Measurements from ENCODE around the gene LSM7.

The LSM7 gene

GRCh38 chr19:2328401-2329148 is at the start of gene LSM7, which contains the start of gene SPPL2B:
LSM7 (minus strand) TSS chr19:2328586; CDS start chr19:2328566, 20 bp downstream.
SPPL2B (plus strand) TSS chr19:2328684; CDS start chr19:2328710, 26 bp downstream.
- peak; percentile 92 for DNase-seq (ENCODE audit: low spot score)

DNA sequence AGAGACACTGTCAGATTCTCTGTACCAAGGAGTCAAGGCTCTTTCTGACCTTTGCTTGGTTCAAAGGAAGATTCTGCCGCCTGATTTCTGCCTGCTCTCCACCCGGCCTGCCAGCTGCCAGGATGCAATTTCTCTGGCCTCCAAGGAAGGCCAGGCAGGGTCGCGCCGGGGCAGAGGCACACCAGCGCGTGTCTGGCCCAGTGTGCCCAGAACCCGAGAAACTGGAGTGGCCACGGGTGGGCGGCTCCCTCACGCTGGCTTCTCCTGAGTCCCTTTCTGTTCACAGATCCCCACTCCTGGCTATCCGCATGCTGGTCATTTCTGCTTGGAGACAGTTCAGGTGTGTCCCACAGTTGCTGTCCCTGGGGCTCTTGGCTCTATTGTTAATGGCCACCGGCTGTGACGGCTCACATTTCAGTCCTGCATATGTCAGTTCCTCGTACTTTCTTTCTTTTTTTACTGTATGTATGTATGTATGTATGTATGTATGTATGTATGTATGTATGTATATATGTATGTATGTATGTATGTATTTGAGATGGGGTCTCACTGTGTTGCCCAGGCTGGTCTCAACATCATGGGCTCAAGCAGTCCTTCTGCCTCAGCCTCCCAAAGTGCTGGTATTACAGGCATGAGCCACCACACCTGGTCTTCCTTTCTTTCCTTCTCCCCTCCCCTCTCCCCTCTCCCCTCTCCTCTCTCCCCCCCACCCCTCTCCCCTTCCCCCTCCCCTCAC is 48.6 kb upstream of the LSM7 start:
- DNase-seq (ENCODE audit: low spot score) = no peak

GRCh38 chr19:2375353-2376121 is 47.2 kb upstream of the LSM7 start:
- DNase-seq (ENCODE audit: low spot score) = no peak

DNA sequence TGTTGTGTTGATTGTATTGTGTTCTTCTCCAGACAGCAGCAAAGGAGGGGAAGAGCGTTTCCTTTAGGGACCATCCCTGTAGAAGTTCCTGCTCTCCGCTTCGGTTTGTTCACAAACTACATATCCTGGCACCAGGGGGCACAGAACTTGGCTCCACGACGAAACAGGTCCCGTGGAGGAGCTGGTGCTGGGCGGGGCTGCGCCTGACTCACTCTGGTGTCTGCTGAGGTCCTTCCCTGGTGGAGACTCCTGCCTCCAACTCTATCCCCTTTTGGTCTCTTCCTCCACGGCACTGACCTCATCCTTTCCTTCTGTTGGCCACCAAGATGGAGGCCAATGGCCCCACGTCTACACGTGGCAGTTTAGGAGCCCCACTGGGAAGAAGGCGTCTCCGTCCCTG is 46.4 kb upstream of the LSM7 start:
- no peak for DNase-seq (ENCODE audit: low spot score)

DNA sequence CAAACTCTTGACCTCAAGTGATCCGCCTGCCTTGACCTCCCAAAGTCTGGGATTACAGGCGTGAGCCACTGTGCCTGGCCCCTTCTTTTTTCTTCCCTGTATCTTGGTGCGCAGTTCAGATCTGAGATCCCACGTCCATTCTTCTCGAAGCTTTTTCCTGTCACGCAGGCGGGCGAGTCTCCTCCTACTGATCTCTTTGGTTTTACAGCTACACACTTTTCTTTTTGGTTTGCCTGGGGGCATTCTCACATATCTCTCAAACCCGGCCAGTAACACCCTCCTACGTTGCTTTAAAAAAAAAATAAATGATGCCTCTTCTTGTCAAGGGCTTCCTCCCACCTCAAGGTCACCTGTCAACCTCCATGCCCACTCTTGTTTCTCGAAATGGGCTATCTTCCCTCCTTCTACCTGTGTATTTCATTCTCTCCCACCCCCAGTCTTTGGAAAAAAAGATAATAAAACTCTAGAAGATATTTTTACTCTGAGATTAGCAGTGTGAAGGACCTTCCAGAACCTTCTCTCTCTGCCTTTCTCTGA is 43.8 kb upstream of the LSM7 start:
- no peak for DNase-seq (ENCODE audit: low spot score)

DNA sequence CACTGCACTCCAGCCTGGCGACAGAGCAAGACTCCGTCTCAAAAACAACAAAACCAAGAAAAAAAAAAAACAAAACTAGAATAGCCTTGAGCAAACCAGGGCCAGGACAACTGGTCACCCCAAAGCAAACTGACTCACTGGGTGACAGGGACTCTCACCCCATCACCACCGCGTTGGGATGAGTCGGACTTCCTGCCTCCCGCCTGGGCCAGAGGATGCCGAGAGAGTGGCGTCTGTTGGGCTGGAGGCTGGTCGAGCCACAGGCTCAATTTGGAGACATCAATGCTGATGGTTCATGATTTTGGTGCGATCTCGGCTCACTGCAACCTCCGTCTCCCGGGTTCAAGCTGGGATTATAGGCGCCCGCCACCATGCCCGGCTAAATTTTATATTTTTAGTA is 43.3 kb upstream of the LSM7 start:
- DNase-seq (ENCODE audit: low spot score) = no peak

- DNase-seq (ENCODE audit: low spot score) = no peak
Measured at GRCh38 chr19:2365201-2365970, 37.0 kb upstream of the LSM7 start.

DNA sequence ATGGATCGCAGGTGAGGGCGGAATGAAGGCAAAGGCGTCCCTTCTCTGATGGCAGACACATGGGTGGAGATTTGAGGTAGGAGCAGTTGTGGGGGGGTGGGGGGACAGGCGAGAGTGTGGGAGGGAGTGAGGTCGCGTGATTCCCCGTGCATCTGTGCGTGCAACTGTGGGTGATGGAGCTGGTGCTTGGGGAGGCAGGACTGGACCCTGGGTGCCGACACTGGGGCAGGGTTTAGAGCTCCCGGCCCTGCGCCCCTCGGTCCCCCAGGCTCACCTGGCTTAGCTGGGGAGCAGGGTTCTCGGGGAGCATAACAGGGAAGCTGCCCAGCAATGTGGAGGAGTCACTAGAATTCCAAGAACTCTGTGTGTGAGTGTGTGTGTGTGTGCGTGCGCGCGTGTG is 35.0 kb upstream of the LSM7 start:
- DNase-seq (ENCODE audit: low spot score) = no peak

GRCh38 chr19:2362970-2363300 is 34.5 kb upstream of the LSM7 start:
- DNase-seq (ENCODE audit: low spot score) = no peak

DNA sequence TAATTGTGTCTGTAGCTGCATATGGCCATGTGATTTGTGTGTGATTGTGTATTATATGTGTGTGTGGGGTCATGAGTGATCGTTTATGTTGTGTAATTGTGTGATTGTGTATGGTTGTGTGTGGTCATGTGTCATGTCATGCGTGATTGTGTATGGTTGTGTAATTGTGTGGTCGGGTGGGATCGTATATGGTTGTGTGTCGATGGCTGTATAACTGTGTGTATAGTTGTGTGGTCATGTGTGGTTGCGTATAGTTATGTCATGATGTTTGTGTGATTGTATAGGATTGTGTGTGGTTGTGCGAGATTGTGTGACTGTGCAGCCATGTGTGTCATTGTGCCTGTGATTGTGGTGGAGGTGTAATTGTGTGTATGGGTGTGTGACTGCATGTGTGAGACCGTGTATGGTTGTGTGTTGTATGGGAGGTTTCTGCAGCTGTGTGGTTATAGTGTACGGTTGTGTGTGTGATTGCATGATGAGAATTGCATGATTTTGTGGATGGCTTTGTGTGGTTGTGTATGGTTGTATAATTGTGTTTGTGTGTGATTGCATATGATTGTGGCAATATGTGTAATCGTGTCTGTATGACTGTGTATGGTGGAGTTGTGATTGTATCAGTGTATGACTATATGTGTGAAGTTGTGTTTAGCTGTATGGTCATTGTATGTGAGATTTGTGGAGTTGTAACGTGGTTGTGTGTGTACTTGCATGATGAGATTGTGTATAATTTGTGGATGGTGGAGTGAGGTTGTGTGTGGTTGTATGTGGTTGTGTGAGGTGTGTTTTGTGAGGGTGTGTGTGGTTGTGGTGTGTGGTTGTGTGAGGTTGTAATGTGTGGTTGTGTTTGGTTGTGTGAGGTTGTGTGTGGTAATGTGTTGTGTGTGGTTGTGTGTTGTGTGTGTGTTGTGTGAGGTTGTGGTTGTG is 33.9 kb upstream of the LSM7 start:
- no peak for DNase-seq (ENCODE audit: low spot score)

DNA sequence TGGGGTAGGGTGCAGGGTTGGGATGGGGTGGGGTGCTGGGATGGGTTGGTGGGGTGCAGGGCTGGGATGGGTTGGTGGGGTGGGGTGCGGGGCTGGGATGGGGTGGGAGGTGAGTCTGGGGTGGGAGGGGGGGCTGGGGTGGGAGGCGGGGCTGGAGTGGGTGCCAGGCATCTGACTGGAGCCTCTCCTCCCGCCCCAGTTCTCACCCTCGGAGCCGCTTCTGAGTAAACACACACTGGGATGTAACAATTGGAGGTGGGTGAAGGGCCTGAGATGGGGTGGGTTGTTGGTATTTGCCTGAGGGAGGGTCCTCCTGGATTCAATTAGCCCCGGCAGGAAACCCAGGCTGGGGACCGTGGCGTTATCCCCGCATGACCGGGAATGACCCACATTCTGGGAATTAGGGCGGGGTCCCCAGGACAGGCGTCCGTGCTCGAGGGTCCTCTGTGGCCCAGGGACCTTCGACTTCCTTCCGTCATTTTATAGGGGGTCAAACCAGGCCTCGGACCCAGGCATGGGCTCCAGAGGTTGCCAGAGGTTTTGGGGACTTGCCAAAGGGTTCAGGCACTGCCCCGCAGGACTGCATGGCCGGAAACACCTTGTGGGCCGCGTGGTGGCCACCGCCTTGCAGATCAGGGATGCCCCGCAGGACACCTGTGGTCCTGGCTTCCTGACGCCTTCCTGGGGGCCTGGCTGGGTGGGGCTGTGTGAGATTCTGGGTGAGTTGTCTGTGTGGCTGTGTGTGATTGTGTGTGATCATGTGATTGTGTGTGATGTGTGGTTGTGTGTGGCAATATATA is 33.1 kb upstream of the LSM7 start:
- DNase-seq (ENCODE audit: low spot score) = no peak

DNA sequence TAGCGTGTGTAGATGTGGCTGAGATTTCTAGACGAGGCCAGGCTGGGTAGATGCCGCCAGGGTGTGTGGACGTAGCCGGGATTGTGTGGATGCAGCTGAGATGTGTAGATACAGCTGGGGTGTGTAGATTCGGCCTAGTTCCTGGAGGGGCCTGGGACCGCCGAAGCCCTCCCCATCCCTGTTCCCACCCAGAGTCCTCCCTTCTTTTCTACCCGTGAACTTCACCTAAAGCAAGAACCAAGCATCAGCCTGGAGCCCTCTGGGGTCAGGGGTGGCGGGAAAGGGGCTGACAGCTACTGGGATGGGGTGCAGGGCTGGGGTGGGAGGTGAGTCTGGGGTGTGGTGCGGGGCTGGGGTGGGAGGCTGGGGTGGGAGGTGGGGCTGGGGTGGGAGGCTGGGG is 32.4 kb upstream of the LSM7 start:
- DNase-seq (ENCODE audit: low spot score) = no peak

DNA sequence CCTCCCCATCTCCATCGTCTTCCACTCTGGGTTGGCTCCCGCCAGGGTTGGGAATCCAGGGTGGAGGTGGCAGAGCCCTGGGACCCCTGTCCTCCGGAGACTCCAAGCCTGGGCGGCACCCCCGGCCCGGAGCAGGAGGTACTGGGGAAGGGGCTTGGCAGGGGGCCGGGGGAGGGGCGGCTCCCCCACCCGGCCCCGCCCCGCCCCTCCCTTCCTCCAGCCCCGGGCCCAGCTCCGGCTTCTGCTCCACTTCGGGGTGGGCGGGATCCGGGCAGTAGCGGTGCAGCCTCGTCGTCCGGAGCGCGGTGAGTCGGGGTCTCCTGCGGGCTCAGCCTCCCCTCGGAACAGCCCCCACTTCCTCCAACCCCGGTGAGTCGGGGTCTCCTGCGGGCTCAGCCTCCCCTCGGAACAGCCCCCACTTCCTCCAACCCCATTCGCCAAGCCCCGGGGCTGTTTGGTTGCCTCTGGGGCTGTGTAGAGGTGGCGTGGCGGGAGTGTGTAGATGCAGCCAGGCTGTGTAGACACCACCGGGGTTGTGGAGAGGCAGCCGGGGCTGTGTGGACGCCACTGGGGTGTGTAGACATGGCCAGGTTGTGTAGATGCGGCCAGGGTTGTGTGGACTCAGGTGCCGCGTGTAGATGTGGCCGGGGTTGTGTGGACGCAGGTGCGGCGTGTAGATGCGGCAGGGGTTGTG is 31.8 kb upstream of the LSM7 start, which contains the start of gene TMPRSS9:
TSS of gene TMPRSS9 (plus strand) at position 274 of the 694 bp plus-strand sequence. CDS start 29,521 bp downstream, outside the sequence.
- DNase-seq (ENCODE audit: low spot score) = no peak

DNA sequence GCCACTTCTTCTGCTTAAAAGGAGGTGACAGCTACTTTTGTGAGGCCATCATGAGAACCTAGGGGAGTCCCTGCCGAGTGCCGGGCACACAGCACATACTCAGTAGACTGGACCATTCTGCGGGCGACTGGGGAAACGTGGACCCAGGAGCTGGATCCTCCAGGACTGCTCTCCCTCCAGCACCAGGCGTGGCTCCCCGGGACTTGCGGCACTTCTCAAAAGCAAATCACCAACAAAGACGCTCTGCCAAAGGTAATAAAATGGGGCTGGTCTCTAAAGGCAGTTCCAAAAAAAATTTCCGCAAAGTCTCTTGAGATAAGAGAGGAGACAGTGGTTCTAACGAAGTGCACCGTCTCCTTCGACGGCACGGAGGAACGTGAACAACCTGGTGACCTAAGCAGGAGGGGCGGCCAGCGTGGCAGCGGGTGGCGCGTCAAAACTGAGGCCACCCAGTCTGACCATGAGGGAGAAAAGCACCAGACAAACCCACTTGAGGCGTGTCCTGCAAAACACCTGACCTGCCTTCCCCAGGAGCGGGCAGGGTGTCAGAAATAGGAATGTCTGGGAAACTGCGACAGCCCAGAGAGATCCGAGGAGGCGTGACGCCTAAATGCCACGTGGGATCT is 30.3 kb upstream of the LSM7 start:
- DNase-seq (ENCODE audit: low spot score) = no peak

DNA sequence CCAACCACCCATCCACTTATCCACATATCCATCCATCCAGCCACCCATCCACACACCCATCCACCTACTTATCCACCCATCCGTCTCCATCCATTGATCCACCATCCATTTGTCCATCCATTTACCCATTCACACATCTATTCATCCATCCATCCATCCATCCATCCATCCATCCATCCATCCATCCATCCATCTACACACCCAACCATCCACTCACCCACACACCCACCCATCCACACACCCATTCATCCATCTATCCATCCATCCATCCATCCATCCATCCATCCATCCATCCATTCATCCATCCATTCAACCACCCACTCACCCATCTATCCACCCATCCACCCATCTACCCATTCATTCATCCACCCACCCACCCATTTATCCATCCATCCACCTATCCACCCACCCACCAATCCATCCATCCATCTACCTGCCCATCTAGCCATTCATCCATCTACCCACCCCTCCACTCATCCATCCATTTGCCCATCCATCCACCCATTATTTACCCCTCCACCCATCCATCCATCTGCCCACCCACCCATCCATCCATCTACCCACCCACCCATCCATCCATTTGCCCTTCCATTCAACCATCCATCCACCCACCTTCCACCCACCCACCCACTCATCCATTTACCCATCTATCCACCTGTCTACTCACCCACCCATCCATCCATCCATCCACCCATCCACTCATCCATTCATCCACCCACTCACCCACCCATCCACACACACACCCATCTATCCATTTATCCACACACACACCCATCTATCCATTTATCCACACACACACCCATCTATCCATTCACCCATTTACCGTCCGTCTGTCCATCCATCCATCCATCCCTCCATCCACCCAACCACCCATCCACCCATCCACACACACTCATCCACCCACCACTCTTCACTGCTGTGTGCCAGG is 29.2 kb upstream of the LSM7 start:
- no peak for DNase-seq (ENCODE audit: low spot score)

DNA sequence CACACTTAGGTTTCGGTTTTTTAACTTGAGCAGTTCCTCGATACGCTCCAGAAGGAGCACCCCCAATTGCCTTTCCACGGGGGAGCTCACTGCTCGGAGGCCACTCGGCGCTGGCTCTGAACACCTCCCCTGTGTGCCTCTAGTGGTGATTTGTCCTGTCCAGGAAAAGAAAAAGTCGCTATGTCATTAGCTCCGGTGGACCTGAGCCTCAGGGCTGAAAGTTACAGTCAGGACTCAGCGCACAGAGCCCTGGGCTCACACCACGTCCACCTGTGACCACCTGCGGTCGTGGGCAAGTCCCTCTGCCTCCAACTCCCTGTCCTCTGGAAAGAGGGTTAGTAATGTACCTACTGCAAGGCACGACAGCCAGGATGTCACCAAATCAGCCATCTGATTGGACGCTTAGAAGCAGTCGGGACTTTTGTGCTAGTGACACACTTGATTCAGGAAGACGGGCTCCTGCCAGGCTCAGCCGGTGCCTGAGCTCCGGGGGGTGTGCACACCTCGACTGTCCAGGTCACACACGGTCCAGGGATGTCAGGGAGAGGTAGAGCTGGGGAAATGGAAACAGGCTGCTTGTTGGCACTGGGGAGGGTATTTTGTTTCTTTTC is 27.8 kb upstream of the LSM7 start:
- no peak for DNase-seq (ENCODE audit: low spot score)
